OCI-LY1 (cell line): Measurements from ENCODE around the gene TSPAN3.

Source experiments
- H2AFZ ChIP-seq: fragments of 200-600 bp; sonication (generic), shearing (Covaris generic); 2 replicates; pipeline ENCODE4 v1.6.0; 2014; ENCODE audit warnings: antibody characterized with exemption, mild to moderate bottlenecking, low read length
- H3F3A ChIP-seq: fragments of 200-600 bp; sonication (generic), shearing (Covaris generic); 2 replicates; pipeline ENCODE4 v1.6.0; 2014; ENCODE audit warnings: mild to moderate bottlenecking, antibody characterized with exemption, low read length, moderate library complexity; ENCODE audit not compliant: insufficient read depth
- H3K27ac ChIP-seq: fragments of 200-600 bp; sonication (generic); 2 replicates; pipeline ENCODE4 v1.5.1; 2014; ENCODE audit warnings: low read length, mixed run types, mild to moderate bottlenecking, low read depth; ENCODE audit not compliant: poor library complexity, severe bottlenecking
- H3K27me3 ChIP-seq: fragments of 200-600 bp; sonication (generic); 2 replicates; pipeline ENCODE4 v1.6.0; 2014; ENCODE audit warnings: antibody characterized with exemption, mild to moderate bottlenecking, low read length, moderate library complexity; ENCODE audit not compliant: insufficient read depth
- H3K36me3 ChIP-seq: fragments of 200-600 bp; sonication (generic); 2 replicates; pipeline ENCODE4 v1.6.1; 2014; ENCODE audit warnings: mild to moderate bottlenecking, antibody characterized with exemption, low read length, moderate library complexity, mixed read lengths; ENCODE audit not compliant: insufficient read depth
- H3K4me1 ChIP-seq: fragments of 200-600 bp; sonication (generic); 2 replicates; pipeline ENCODE4 v1.5.1; 2014; ENCODE audit warnings: mild to moderate bottlenecking, low read length, moderate library complexity; ENCODE audit not compliant: insufficient read depth, severe bottlenecking
- H3K4me2 ChIP-seq: fragments of 200-600 bp; sonication (generic), shearing (Covaris generic); 2 replicates; pipeline ENCODE4 v1.6.1; 2014; ENCODE audit warnings: low read length
- H3K4me3 ChIP-seq: fragments of 200-600 bp; sonication (generic); 2 replicates; pipeline ENCODE4 v1.5.1; 2014; ENCODE audit warnings: low read length, low read depth, mild to moderate bottlenecking, mixed read lengths; ENCODE audit not compliant: poor library complexity, severe bottlenecking
- H3K79me2 ChIP-seq: fragments of 200-600 bp; shearing (Covaris generic); 2 replicates; pipeline ENCODE4 v1.6.1; 2016; ENCODE audit warnings: mixed run types, low read length, mixed read lengths; ENCODE audit not compliant: insufficient read depth
- H3K9ac ChIP-seq: fragments of 200-600 bp; sonication (generic), shearing (Covaris generic); 2 replicates; pipeline ENCODE4 v1.6.1; 2014; ENCODE audit warnings: mild to moderate bottlenecking, low read length, mixed read lengths
- H3K9me2 ChIP-seq: fragments of 200-600 bp; sonication (generic), shearing (Covaris generic); 2 replicates; pipeline ENCODE4 v1.6.1; 2014; ENCODE audit warnings: low read depth, mild to moderate bottlenecking, low read length, mixed read lengths
- H3K9me3 ChIP-seq: fragments of 200-600 bp; shearing (Covaris generic); 2 replicates; pipeline ENCODE4 v1.6.1; 2014; ENCODE audit warnings: low read length, mixed read lengths
- H4K20me1 ChIP-seq: fragments of 200-600 bp; sonication (generic), shearing (Covaris generic); 2 replicates; pipeline ENCODE4 v1.6.0; 2016; ENCODE audit warnings: mild to moderate bottlenecking, low read length; ENCODE audit not compliant: insufficient read depth
- EZH2 ChIP-seq: fragments of 200-600 bp; sonication (generic), shearing (Covaris generic); IDR thresholded peaks from 2 replicates; pipeline ENCODE4 v1.8.0; 2017; ENCODE audit warnings: borderline replicate concordance, mixed run types, mild to moderate bottlenecking, antibody characterized with exemption, low read length, moderate library complexity, mixed read lengths
- TF ChIP-seq, protein P1 (sequence below): fragments of 200-600 bp; sonication (generic), shearing (Covaris generic); IDR thresholded peaks from 2 replicates; pipeline ENCODE4 v1.5.1; 2017; ENCODE audit warnings: mild to moderate bottlenecking, antibody characterized with exemption, low read length, moderate library complexity, mixed read lengths

The TSPAN3 gene

DNA sequence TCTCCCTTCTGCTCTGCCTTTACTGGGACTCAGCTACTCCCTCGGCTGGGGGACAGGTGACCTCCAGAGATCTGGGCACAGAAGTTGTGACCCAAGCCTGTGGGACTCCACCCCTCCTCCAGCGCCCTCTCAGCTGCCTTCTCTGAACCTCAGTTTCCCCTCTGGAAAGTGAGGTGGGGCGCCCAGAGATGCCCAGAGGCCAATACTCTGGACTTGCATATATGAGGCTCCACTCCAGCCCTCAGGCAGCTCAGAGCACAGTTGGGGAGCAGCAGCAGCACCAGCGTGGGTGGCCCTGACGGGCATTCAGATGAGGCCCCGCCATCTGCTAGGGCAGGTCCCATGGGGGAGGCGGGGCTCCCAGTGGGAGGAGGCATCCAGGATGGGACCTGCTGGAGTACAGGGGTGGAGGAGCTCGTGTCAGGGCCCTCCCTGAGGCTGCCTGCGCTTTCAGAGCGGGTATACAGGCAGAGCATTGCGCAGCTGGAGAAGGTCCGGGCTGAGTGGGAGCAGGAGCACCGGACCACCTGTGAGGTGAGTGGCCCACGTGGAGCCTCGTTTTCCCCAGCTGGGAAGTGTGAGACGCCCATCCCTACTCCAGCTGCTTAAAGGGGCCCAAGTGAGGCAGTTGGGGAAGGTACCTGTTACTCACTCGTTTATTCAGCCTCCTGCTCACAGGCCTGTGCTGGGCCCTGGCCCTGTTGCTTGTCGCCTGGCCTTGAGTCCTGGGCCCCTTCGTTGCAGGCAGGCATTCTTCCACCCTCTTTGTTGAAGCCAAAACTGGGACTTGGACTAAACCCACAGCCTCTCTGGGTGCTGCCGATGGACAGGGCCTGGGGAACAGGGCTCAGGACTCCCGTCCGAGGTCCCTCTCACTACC lies 40.6 kb downstream of the TSPAN3 start:
- no peaks in the 10 kb centered on the region for H3K27me3 ChIP-seq
- no peaks in the 10 kb centered on the region for H3K79me2 ChIP-seq
- no peaks in the 10 kb centered on the region for H3K9me2 ChIP-seq
- H3K4me2 ChIP-seq = no peak overlapping the region
- no peak overlapping the region for H3K27ac ChIP-seq
- peaks cover 6% of the 10 kb centered on the region for H3K4me1 ChIP-seq
- TF ChIP-seq, protein P1, sequence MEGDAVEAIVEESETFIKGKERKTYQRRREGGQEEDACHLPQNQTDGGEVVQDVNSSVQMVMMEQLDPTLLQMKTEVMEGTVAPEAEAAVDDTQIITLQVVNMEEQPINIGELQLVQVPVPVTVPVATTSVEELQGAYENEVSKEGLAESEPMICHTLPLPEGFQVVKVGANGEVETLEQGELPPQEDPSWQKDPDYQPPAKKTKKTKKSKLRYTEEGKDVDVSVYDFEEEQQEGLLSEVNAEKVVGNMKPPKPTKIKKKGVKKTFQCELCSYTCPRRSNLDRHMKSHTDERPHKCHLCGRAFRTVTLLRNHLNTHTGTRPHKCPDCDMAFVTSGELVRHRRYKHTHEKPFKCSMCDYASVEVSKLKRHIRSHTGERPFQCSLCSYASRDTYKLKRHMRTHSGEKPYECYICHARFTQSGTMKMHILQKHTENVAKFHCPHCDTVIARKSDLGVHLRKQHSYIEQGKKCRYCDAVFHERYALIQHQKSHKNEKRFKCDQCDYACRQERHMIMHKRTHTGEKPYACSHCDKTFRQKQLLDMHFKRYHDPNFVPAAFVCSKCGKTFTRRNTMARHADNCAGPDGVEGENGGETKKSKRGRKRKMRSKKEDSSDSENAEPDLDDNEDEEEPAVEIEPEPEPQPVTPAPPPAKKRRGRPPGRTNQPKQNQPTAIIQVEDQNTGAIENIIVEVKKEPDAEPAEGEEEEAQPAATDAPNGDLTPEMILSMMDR = no peak
- no peak for TF ChIP-seq EZH2
- no peaks in the 10 kb centered on the region for H3F3A ChIP-seq
- no peaks in the 10 kb centered on the region for H3K36me3 ChIP-seq
- H3K9me3 ChIP-seq = no peaks in the 10 kb centered on the region
- H2AFZ ChIP-seq = no peak overlapping the region
- H3K4me3 ChIP-seq = no peak overlapping the region
- no peak overlapping the region for H3K9ac ChIP-seq
- no peaks in the 10 kb centered on the region for H4K20me1 ChIP-seq

DNA sequence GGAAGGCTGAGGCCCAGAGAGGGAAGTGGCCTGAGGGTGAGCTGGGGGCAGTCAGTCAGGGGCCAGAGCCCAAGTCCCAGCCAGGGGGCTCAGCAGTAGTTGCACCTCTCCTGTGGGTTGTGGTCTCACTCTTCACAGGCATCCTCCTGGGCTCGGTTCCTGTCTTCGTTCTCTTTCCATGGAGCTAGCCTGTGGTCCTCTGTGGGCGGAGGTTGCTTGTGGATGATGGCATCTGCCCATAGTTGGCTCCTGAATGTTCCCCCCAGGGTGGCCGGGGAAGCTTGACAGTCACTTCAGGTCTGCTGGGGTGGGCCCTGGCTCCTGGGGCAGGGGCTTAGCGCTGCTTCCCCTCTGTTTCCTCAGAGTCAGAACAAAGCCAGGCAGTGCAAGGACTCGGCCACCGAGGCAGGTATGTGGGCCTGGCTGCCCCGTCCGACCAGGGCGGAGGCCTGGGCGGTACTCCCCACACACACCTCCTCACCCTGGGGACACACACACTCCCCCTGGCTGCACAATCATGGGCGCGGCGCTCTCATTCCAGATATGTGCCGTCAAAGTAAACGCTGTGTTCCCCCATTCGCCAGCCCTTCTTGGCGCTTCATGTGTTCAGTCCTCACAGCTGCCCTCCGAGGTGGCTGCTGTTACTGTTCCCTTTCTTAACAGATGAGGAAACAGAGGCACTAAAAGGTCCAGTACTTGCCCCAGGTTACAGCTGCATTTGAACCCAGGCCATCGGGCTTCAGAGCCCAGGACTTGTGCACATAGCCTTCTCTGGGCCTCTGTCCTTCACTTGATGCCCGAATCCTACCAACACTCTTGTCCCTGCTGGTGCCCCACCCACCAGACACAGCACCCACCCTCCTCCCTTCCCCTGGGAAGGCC lies 41.5 kb downstream of the TSPAN3 start:
- peaks cover 6% of the 10 kb centered on the region for H3K4me1 ChIP-seq
- H3K9me3 ChIP-seq = no peaks in the 10 kb centered on the region
- H3K27ac ChIP-seq = no peak overlapping the region
- no peaks in the 10 kb centered on the region for H3K9me2 ChIP-seq
- no peaks in the 10 kb centered on the region for H4K20me1 ChIP-seq
- H3K9ac ChIP-seq = no peak overlapping the region
- no peaks in the 10 kb centered on the region for H3F3A ChIP-seq
- no peak overlapping the region for H2AFZ ChIP-seq
- no peaks in the 10 kb centered on the region for H3K27me3 ChIP-seq
- TF ChIP-seq, protein P1 = no peak
- no peak for TF ChIP-seq EZH2
- H3K36me3 ChIP-seq = no peaks in the 10 kb centered on the region
- H3K4me3 ChIP-seq = no peak overlapping the region
- no peak overlapping the region for H3K4me2 ChIP-seq
- no peaks in the 10 kb centered on the region for H3K79me2 ChIP-seq

DNA sequence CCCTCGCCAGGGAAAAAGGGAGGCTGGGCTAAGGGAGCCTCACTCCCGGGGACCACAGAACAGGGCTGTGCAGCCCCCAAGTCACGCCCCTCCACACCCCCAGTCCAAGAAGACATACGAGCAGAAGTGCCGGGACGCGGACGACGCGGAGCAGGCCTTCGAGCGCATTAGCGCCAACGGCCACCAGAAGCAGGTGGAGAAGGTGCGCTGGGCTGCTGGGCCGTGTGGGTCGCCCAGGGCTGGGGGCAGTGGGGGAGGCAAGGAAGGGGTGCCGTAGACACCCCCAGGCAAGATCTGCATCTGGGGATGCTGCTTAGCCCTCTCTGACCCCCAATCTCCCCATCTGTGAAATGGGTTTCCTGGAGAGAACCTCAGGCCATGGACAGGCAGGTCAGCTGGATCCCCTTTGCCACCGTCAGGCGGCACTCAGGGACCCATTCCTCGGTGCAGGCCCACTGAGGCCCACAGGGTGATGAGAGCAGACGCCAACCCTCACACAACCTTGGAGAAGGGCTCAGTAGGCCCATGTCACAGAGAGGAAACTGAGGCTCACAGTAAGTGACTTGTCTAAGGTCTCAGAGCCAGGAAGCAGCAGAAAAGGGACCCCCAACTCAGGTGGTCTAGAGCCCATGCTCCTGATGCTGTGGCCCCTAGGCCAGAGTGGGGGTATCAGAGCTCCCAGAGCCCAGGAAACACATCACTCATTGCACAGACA lies 42.3 kb downstream of the TSPAN3 start:
- H3K79me2 ChIP-seq = no peaks in the 10 kb centered on the region
- no peak overlapping the region for H3K9ac ChIP-seq
- H3K36me3 ChIP-seq = no peaks in the 10 kb centered on the region
- no peaks in the 10 kb centered on the region for H3F3A ChIP-seq
- TF ChIP-seq, protein P1 = no peak
- TF ChIP-seq EZH2 = no peak
- no peak overlapping the region for H3K27ac ChIP-seq
- no peaks in the 10 kb centered on the region for H3K9me2 ChIP-seq
- H3K9me3 ChIP-seq = no peaks in the 10 kb centered on the region
- H2AFZ ChIP-seq = no peak overlapping the region
- peaks cover 6% of the 10 kb centered on the region for H3K4me1 ChIP-seq
- no peaks in the 10 kb centered on the region for H3K27me3 ChIP-seq
- no peaks in the 10 kb centered on the region for H4K20me1 ChIP-seq
- H3K4me2 ChIP-seq = no peak overlapping the region
- H3K4me3 ChIP-seq = no peak overlapping the region
